AG09319 (cell line): ENCODE data around the gene HEMK1.

Experiments used
- DNase-seq: peaks from one replicate; pipeline ENCODE4 v3.0.0-alpha.2; 2010; ENCODE audit warnings: low read depth; ENCODE audit errors: extremely low read depth
- TF ChIP-seq, protein P1 (sequence below): IDR thresholded peaks from 2 replicates; pipeline ENCODE4 v1.5.1; 2011; ENCODE audit warnings: low read depth, mild to moderate bottlenecking, inconsistent platforms, low read length, moderate library complexity

The HEMK1 gene

DNA sequence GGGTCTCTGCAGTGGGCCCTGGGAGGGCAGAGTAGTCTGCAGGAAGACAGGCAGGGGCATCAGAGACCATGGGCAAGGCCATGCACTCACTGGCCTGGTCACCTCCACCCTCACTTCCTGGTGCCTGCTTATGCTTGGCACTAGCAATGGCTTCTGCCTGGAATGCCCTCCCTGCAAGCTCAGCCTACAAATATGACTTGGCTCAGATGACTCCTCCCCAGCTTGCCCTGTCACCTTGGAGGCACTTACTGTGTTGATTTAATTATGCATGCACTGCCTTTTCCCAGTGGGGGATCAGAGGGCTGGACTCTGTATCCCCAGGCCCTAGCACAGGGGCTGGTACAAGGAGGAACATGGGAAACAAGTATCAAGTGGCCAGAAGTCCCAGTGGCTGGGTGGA, 9.6 kb upstream of the HEMK1 start:
- TF ChIP-seq, protein P1, sequence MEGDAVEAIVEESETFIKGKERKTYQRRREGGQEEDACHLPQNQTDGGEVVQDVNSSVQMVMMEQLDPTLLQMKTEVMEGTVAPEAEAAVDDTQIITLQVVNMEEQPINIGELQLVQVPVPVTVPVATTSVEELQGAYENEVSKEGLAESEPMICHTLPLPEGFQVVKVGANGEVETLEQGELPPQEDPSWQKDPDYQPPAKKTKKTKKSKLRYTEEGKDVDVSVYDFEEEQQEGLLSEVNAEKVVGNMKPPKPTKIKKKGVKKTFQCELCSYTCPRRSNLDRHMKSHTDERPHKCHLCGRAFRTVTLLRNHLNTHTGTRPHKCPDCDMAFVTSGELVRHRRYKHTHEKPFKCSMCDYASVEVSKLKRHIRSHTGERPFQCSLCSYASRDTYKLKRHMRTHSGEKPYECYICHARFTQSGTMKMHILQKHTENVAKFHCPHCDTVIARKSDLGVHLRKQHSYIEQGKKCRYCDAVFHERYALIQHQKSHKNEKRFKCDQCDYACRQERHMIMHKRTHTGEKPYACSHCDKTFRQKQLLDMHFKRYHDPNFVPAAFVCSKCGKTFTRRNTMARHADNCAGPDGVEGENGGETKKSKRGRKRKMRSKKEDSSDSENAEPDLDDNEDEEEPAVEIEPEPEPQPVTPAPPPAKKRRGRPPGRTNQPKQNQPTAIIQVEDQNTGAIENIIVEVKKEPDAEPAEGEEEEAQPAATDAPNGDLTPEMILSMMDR: no peak
- DNase-seq: no peak

DNA sequence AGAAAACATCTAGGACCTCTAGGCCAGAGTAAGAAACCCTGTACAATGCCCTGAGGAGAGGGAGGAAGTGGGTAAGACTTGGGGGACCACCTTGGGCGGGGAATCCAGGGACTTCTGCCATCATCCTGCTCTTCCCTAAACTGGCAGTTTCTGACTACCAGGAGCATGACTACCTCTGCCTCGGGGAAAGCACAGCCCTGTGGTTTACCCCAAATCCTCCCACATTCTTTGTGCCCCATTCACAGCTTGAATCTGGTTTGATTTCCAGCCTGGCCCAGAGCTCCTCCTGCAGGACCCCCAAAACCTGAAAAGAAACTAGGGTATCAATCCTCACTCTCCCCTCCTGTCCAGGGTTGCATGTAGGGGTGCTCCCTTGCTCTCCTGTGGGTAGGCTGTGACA, 6.5 kb upstream of the HEMK1 start:
- no peak for DNase-seq
- TF ChIP-seq, protein P1: peak; percentile 14; the same call in 1 of the 2 replicates

DNA sequence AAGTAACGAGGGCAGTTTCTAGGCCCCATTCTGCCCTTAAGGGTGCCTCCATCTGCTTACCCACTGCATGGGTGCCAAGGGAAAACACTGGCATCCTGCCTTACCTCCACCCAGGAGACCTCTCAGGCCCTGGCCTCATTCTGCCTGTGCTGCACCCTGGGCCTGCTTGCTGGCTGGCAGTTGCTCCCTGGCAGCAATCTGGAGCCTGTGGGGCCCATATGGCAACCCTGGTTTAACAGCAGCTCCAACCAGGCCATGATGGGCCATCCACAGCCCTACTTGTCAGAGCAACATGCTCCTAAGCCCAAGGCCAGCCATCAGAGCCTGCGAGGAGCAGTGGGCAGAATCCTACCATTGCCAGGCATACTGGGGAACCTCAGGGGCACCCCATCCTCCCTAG, 5.5 kb upstream of the HEMK1 start:
- TF ChIP-seq, protein P1: no peak

DNA sequence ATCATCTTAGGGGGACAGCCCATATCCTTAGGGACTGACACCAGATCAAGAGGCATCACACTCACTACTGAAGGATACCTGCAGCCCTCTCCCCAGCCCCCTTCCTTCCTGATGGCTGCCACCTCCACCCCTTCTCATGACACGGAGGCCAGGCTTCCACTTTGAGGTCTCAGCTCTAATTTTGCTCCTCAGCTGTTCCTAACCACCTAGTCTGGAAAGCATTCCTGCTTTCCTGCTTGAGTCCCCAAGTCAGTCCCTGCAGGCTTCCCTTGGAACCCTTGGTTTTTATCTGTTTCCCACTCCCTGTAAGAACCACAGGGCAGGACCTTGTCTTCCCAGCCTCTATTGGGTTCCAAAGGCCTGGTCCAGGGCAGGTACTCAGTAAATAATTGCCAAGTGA, 5.0 kb upstream of the HEMK1 start:
- TF ChIP-seq, protein P1: no peak
- DNase-seq: no peak

More for the DNA sequence above, 5.5 kb upstream of the HEMK1 start:
- no peak for DNase-seq

DNA sequence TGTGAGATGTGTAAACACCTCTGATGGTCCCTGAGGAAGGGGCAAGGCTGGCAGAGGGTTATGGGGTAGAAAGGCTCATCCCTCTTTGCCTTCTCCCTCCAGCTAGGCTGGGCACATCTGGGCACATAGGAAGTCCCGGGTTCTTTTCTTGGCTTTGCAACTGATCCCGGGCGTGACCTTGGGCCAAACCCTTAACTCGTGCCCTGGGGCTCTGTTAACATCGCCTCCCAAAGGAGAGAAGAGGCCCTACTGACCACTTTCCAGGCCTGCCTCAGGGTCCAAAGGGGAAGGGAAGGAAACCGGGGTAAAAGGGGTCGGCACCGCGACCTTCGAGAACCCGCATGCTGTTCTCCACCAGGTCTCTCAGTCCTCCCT, 2.3 kb upstream of the HEMK1 start:
- TF ChIP-seq, protein P1: no peak
- DNase-seq: no peak

DNA sequence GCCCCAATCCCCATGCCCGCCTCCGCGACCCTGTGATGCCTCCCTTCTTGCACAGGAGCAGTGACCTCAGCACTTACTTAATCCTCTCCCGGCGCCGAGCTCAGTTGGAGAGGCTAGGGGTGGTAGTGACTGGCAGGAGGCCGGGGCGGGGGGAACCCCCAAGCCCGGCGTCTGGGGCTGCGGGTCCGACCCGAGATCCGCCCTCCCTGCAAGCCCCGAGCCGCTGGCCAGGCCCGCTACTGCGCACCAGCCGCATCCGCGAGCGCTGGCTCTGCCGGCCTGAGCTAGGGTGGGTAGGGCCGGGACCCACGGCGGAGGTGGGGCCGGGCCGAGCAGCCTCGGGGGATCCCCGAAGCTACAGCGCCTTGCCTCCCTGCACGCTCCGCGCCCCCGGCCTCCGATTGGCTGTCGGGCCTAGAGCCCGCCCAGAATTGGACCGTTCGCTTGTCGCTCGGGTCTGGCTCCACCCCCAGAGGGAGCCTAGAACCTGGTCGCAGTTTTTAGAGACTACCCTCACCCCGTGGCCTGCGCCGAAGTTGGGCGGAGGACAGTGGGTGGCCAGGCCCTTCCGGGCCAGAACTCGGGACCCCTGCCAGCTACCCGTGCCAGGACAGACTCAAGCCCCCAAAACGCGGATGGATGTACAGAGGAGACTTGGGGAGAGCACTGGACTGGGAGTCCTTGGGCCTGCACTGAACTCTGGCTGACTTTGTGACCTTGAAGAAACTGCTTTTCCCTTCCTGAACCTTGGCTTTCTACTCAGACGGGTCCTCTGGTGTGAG, 1.7 kb upstream of the HEMK1 start, which contains the start of gene C3orf18:
C3orf18 (minus strand) TSS at position 362 of the 782 bp plus-strand sequence. CDS start 2,048 bp downstream, outside the sequence.
- peak; percentile 69 for DNase-seq
- TF ChIP-seq, protein P1: no peak

DNA sequence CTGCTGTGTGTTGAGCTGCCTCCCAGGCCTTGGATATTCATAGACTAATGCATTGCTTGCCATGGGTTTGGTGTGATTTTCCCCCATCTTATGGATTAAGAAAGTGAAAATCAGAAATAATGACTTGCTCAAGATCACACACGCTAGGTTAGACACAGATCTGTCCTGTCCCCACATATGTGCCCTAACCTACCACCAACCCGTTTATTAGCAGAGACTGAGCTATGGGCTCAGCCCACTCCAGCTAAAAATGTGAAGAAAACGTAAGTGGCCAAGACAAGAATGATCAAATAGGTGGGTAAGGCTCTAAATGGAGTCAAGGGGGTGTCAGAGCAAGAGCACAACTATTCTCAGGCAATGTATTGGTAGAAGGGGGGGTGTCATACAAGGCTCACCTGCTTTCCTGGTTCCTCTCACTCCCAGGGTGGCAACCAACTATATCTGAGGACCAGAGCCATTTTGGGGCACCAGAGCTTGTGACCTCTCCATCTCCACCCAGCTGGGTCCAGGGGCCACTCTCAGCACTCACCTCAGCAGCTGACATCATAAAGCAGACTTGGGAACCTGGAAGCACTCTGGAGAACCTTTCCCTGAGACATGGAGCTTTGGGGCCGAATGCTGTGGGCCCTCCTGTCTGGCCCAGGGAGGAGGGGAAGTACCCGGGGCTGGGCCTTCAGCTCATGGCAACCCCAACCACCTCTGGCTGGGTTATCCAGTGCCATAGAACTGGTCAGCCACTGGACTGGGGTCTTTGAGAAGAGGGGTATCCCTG, 1.4 kb downstream of the HEMK1 start:
- TF ChIP-seq, protein P1: no peak
- DNase-seq: no peak
